ENCODE results near the gene SRGAP2B.
"Not testable (repeated sequence)": the region's sequence is repeated elsewhere in the genome, so short reads cannot be mapped to it uniquely, and the experiment has no call there.

SRGAP2B gene

DNA sequence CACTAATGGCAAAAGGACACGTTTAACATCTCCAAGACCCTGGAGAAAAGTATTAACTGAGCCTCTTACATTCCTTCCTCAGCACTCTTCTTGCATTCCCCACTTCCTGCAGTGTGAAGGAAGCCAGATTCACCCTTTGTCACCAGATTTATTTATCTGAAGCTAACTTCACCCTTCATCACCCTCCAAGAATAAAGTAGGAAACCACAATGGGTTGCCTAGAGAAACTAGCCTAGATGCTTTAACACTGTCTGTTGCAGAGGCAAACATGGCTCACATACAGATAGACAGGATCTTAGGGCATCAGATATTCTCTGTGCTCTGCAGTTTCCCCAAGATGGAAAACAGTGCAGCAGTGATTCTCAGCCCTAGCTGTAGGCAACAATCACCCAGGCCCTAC lies 147.6 kb downstream of the SRGAP2B start:
- DNase-seq (ENCODE audit: low spot score) = not testable (repeated sequence)

DNA sequence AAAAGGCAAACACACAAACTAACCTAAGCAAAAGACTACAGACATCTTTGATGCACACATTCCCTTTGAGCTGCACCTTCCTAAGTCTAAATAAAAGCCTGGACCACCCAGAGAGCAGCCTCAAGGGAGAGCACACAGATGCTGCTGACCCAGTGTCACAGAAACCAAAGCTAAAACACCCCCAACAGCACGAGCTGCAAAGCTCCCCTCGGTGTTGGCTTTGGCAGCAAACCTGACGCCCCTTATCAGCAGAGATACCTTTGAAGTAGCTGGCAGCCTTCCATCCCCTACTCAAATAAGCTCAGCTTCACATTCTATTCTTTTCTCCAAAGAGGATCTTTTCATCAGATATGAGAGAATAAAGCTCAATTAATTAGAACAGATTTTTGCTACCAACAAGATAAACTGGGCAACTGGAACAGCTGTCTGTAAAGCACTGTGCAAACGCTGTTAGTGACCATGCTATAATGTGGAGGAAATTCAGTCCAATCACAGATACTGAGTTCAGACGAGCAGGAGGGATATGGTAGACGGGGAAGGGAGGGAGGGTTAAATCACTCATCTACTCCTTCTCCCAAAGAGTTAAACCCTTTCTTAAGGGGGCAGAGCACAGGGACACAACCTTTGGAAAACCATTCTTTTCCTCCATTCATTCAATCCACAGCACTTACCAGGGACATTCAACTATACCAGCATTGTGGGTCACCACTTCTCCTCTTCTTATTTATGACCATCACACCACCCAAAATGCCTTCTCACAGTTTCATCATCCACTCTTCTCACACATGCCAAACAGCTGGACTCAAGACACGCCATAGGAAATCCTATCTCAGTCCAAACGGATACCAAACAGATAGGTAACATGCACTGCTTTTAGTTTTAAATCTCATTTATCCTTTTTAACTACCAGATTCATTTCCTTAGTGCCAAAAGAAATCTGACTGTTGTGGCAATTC lies 148.3 kb downstream of the SRGAP2B start:
- DNase-seq (ENCODE audit: low spot score) = not testable (repeated sequence)

DNA sequence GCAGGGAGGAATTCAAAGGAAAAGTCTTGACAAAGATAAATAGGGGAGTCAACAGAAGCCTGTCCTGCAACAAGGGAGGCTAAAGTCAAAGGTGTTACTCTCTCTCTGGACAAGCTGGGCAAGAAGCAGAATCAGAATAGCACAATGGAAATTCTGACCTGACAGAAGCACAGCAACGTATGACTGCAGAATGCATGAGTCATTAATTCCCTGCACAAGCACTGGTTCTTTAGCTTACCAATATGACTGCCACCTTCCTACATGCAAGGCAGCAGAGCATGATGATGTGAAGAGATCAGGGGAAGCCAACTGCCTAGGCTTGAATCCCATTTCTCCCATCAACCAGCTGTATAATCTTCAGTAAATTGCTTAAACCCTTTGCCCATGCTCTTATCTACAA lies 153.4 kb downstream of the SRGAP2B start:
- DNase-seq (ENCODE audit: low spot score) = not testable (repeated sequence)

DNA sequence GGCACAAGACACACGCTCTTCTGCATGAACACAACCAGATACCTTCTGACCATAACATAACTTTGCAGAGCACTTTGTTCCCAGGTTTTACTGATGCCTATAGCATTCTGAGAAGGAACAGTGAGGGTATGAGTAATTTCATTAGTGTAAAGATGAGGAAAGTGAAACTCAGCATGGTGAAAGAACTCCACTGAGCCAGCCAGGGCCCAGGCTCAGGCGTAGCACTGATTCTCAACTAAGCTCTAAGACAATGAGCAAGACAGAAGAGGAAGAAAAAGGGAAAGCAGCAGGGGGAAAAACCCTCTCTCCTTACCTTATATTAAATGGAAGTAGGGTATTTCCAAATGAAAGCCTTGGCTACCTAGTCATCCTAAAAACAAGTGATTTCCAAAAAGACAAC lies 155.1 kb downstream of the SRGAP2B start:
- not testable (repeated sequence) for DNase-seq (ENCODE audit: low spot score)

DNA sequence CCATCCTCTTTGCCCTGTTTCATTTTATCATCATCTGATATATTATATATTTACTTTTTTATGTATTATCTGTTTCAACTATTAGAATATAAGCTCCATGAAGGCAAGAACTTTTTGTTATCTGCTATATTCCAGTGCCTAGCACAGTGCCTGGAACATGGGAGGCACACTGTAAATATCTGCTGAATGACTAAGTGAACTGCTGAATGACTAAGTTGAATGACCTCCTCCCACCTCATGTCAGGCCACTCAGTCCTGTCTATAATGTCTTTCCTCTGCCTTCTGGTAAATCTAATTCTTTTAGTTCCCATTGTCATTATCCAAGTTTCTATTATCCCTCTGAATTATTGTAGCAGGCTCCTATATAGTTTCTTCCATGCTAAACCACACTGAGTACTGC lies 156.5 kb downstream of the SRGAP2B start:
- DNase-seq (ENCODE audit: low spot score) = not testable (repeated sequence)

DNA sequence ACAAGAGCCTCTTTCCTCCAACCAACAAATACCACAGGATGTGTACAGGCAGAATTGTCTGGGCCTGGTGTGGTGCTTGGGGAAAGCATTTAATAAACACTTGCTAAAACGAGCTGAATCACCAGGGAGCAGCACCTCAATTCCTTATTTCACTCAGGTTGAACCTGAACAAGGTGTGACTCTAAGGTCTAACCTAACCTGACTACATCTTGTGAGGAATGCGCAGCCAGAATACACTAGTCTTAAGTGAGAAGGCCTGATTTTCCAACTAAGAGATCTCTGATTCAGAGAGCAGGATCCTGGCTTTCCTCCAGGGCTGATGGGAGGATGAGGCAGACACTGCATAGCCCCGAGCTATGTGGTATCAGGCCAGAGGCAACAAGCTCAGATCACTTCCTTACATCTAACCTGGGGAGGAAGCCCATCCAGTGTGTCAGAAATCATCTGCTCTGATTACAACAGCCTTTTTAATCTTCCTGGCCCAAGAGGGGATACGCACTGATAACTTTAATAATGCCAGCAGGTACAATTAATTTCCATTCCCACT lies 158.9 kb downstream of the SRGAP2B start:
- not testable (repeated sequence) for DNase-seq (ENCODE audit: low spot score)

DNA sequence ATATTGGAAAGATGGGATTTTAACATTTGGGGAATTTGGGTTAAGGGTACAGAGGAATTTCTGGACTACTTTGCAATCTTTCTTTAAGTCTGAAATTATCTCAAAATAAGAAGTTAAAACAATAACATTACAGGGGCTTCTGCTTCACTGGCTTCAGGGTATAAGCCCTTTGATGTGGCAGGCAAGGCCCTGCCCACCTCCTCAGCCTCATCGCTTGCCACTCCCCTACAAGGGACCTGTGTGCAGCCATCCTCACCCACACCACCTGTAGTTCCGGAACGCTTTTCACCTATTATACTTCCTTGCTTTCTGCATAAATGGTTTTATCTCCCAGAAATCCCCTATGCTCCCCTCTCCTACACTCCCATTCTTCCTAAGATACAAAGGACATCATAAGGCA lies 159.8 kb downstream of the SRGAP2B start:
- DNase-seq (ENCODE audit: low spot score) = not testable (repeated sequence)

DNA sequence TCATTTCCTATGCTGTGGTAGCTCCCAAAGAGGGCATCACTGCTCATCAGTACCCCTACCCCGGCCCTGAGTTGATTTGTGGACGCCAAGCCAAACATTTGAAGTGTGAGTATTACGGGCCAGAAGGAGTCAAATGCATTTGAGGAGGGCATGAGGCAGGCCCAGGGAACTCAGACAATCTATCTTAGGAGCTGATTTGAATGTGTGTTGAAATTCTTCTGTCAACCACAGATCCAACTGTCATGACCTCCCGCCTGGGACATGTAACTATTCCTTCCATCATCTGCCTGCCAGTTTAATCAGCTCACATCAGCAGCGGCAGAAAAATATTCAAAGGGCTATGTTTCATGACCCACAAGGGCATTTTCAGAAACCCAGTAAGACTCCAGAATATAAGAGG lies 162.1 kb downstream of the SRGAP2B start:
- not testable (repeated sequence) for DNase-seq (ENCODE audit: low spot score)

DNA sequence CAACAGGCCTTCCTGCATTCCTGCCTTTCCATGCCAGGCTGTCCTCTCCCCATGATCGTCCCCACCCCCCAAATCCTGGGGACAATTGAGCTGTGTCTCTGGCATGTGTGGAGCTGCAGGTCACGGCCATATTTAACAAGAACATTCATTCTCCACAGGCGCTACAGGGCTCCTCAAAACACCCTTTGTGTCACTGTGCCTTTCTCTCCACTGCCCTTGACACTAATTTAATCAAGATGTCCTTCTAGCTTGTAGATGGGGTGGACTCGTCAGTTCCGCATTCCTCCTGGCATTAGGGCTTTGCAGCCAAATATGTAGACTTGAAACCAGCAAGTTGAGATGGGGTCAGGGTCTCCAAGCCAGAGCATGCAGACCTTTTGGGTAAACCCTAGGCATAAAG lies 163.0 kb downstream of the SRGAP2B start:
- DNase-seq (ENCODE audit: low spot score) = not testable (repeated sequence)

DNA sequence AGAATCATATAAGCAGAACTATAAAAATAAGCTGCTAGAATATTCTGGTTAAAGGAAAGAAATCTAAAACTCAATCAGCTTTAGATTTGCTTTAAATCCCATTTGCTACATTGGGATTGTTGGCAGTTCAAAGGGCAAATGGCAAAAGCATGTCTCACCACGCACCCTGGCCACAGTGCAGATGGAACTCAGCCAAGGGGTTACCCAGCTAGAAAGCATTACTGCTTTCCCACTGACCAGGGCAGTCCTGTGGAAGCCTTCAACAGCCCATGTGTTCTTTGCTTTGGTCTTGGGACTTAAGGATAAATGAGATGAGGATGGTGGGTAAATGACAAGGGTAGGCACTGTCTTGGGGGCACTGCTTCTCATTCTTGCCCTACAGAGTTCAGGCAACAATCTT lies 163.6 kb downstream of the SRGAP2B start:
- DNase-seq (ENCODE audit: low spot score) = not testable (repeated sequence)

DNA sequence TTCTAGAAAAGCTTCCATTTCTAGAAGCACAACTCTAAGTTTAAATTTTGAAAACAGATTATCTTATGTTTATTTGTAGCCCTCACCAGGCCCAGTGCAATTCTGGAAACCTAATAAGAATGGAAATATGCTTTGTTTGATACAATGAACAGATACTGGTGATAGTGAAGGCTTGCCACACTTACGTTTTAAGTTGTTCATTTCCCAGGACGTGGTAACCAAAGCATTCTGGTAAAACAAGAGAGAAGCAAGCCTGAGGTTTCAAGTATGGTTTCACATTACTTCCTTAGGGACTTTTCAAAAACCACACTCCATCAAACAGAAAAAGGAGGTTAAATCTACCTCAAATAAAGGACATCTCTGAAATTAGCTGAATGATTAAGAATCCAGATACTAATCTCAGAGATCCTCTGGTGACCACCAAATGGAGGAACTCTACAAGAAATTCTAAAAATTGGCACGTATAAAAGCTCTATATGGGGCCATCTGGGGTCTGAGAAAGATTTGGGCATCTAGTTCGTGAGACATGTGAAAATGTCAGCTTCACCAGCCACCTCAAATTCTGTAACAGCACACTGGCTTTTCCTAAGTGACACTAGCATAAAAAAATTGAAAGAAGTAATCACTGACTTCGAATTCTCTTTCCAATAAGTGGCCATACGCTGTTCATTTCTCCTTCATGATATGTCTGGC lies 164.9 kb downstream of the SRGAP2B start:
- not testable (repeated sequence) for DNase-seq (ENCODE audit: low spot score)

DNA sequence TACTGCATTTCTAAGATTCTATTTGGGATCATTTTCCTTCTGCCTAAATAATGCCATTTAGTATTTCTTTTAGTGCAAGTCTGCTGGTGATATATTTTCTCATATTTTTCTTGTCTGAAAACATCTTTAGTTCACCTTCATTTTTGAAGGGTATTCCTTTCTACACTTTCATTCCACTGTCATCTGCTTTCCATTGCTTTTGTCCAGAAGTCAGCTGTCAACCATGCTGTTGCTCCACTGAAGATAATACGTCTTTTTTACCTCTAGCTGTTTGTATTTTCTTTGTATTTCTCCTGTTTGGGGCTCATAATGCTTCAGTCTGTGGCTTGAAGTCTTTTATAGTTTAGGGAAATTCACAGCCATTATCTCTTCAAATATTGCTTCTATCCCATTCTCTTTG lies 167.8 kb downstream of the SRGAP2B start:
- not testable (repeated sequence) for DNase-seq (ENCODE audit: low spot score)

DNA sequence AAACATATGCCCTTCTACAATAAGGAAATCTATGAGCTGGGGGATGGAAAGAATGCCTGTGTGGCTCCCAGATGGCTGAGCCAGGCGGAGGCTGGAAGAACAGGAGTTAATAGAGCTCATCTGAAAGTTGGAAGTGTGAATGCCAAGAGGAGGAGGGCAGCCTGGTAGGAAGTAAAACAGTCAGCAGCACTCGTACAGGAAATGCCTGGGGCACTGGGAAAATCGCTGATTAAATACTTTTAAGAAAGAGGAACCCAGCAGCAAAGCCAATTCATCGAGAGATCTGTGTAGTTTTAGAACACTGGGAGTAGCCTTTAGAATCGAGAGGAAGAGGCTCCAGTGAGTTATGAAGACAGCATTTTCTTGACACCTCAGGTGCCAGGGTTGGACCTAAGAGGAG lies 171.5 kb downstream of the SRGAP2B start:
- not testable (repeated sequence) for DNase-seq (ENCODE audit: low spot score)

DNA sequence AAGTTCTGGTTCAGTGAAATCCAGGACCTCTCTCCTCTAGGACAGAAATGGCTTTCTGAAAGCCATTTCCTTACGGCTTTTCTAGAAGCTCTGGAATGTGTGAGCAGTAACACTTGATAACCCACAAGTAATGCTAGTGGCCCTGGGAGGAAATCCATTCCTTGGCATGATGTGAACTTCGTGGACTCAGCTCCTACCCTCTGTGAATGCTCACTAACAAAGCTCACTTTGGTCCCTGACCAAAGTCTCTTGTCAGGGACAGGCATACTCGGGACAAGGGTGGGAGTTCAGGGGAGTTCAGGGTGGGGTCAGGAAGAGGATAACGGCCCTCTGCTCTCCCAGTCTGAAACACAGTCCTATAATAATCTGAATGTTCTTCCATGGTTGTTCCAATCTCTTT lies 172.3 kb downstream of the SRGAP2B start:
- DNase-seq (ENCODE audit: low spot score) = not testable (repeated sequence)

DNA sequence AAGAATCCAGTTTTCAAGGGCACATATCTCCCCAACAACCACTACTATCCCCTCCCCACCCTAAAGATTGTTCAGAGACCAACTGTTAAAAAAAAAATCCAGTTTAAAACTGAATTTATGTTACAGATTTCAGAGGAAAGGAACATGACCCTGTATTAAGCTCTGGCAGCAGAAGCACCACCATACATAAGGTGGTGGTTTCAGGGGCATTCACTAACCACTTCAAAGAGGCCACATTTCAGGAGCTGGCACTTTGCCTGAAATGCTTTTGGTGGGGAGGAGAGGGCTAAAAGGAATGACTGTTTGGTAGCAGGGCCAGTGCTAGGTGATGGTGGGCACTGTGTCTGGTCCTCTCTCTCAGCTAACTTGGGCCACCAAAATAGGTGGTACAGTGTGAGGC lies 176.0 kb downstream of the SRGAP2B start:
- DNase-seq (ENCODE audit: low spot score) = not testable (repeated sequence)

DNA sequence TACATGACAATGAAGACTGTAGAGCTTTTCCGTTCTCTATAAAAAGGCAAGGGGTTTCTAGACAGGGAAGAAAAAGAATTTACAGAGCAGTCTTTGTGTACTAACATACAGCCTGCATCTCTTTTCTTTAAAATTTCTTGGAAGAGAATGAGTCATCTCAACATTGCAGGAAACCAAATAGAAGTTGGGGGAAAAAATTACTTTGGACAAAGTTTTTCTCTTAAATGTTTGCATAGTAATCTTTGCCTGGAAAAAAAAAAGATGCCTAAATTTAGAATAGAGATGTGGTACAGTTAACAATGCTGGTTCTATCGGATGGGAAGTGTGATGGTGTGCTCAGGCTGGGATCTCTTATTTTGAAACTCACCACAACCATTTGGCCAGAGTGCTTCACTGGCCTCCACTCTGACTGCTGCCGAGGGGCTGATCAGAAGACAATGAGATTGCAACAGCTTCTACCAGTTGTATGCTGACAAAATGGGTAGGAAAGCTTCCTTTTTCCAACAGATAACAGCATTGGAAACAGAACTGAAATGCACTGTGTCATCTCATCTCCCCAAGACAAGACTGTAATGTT lies 177.0 kb downstream of the SRGAP2B start:
- DNase-seq (ENCODE audit: low spot score) = not testable (repeated sequence)

DNA sequence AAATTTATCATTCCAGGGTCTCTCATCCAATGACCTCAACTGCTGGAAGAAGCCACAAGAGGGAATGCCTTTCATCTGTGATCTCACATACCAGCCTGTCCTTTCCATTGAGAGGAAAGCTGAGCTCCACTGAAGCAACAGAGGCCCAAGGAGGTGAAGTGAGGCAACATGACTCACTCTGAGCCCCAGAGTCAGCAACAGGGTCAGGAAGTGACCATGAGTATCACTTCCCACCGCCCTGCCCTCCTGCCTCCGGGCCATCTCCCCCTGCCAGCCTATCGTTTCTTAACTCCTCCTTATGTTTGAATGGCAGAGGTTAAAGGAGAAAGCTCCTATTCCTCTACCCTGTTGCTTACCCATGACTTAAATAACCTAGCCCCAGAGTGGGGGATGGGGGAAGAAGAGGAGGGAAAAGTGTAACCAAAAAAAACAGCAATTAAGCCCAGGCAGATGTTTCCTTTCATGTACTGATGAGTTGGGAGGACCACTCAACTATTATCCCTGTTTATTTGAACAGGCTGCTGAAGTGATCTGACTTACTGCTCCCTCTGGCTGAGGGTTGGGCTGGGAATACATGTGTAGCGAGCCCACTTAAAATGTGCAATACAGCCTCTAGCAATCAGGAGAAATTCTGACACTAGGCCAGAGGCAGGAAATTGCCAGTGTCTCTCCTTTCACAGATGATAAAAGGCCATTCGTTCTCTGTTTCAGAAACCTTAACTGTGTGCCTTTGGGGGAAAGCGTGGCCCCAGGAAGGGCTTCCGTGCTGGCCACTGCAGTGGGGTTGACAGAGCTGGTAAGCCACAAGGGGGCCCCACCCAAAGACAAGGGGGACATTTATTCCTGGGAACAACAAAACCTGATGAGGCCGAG lies 177.7 kb downstream of the SRGAP2B start:
- DNase-seq (ENCODE audit: low spot score) = not testable (repeated sequence)

DNA sequence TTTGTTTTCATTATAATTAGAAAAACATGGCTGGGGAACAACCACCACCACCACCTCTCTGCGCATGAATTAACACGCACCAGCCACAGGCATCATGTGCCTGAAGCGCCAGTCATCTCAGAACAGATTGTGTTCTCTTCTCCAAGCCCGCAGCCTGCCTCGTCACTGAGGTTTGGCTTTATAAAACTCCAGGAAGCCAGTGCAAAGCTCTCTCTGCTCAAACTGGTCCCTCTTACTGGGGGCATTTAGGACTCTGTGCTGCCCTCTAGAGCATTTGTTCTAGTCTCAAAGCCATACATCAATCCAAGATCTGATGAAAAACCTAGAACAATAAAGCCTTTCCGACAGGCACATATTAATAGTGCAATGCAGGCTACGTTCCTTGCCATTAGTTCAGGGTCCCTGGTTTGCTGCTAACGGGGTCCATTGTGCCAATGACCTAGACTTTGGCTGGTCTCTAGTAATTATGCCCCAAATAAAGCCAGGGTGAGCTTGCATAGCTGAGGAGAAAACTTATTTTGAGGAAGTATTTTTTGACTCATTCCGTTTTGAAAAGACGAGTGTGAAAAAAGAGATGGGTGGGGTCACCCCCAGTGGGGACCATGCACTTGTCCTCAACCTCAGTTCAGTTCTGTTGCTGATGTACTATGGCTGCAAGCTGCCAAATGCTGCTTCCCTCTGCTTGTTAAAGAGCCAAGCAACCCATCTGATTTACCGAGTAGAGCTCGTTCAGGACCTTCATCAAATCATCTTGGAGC lies 181.0 kb downstream of the SRGAP2B start:
- not testable (repeated sequence) for DNase-seq (ENCODE audit: low spot score)

DNA sequence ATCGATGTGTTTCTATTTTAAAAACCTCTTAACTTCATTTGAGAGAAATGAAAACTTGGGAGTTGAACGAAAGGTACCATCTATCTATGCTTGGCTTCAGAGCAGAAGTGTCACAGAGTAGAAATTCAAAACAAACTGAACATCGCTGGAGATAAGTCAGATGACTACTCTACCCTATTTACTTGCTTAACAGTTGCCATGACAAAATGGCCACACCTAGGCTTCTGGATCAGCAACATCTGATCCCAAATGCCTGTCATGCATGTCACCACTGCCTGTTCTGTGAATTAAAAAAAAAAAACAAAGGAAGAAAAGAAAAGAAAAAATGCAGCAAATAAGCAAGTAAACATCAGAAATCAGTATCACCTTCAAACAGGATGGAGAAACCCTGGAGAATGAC lies 181.7 kb downstream of the SRGAP2B start:
- DNase-seq (ENCODE audit: low spot score) = not testable (repeated sequence)

DNA sequence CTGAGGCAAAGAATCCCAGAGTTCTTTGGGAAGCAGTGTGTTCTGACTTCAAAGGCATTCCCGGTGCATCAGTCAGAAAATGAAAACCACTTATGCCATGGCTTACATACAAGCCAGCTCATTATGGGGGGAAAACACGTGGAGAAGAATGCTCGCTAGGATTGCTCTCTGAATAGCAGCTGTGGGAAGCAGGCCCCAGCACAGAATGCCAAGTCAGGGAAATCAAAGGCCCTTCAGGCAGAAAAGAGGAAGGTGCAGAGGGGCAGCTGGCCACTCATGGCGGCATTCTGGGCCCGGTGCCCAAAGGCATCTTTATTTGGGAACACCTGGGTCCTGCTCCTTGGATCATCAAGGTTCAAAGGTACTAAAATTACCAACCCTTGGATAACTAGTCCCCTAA lies 184.4 kb downstream of the SRGAP2B start:
- DNase-seq (ENCODE audit: low spot score) = not testable (repeated sequence)

DNA sequence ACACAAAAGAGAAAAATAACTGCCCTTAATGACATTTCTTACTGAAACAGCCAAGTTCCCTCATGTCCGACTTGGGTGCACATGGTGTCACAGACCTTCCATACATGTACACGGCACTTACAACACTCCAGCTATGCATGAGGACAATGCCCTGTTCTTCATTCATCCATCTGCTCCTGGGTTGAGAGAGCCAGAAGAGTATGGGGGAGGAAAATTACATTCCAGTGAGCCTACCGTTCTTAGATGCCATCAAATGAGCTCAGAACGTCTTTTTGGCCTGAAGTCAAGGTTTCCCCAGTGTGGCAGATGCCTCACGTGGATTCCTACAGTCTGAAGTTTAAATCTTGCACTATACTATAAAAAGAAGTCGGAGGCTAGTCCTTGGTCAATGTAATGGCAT lies 194.3 kb downstream of the SRGAP2B start:
- DNase-seq (ENCODE audit: low spot score) = not testable (repeated sequence)
